ENCODE results near the gene GNAQ. TPM values are rescaled to one million over a fixed set of nuclear protein-coding genes. Genes with fewer than 3 reads are reported as not detected.
"Not testable (repeated sequence)": the region's sequence is repeated elsewhere in the genome, so short reads cannot be mapped to it uniquely, and the experiment has no call there.

The GNAQ gene
- polyA plus RNA-seq, 3 donors: 8.3 to 51.0 (median 9.6) TPM

DNA sequence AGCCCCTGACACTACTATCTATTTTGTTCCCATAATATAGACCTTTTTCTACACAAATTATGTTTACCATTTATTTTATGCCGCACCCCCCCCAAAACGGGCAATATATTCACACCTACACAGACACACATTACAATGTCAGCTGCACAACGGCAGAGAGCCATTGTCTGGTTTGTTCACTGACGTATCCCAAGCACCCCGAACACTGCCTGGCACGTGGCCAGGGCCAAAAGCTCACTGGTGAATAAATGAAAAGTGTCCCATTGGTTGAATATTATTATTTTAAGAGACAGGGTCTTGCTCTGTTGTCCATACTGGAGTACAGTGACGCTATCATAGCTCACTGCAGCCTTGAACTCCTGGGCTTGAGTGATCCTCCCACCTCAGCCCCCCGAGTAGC is 150.5 kb downstream of the GNAQ start:
- TF ChIP-seq, protein P1, sequence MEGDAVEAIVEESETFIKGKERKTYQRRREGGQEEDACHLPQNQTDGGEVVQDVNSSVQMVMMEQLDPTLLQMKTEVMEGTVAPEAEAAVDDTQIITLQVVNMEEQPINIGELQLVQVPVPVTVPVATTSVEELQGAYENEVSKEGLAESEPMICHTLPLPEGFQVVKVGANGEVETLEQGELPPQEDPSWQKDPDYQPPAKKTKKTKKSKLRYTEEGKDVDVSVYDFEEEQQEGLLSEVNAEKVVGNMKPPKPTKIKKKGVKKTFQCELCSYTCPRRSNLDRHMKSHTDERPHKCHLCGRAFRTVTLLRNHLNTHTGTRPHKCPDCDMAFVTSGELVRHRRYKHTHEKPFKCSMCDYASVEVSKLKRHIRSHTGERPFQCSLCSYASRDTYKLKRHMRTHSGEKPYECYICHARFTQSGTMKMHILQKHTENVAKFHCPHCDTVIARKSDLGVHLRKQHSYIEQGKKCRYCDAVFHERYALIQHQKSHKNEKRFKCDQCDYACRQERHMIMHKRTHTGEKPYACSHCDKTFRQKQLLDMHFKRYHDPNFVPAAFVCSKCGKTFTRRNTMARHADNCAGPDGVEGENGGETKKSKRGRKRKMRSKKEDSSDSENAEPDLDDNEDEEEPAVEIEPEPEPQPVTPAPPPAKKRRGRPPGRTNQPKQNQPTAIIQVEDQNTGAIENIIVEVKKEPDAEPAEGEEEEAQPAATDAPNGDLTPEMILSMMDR (IDR thresholded peaks at IDR 0.05): no peak
- H3K4me1 Mint-ChIP-seq: peaks cover 38% of the 10 kb centered on the region

DNA sequence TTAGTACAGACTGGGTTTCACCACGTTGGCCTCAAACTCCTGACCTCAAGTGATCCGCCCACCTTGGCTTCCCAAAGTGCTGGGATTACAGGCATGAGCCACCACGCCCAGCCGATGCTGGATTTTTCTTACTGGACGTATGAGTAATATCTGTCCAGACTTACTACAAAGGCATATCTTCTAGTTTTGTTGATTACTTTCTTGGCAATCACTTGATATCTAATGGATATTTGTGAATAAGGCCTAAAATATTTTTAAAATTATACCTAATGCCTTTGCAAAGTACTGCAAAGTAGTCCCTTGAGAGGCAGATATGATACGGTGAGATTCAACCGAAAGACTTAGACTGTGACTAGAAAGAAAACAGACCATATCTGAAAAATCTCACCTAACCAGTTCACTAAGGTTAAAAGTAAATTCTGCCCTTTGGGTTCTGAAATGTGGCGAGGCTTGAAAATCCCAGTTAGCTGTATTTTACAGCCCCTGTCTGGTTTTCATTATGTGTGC is 152.1 kb downstream of the GNAQ start:
- Histone ChIP-seq H3K27me3 (ENCODE audit: control insufficient read depth in 2 of 2, insufficient read depth in 2 of 2, low read length in 2 of 2) (no peaks in the 10 kb centered on the region), H3K27ac (ENCODE audit: low read depth in 1 of 2, low read length in 2 of 2) (peak overlapping the region; percentile 18 to 44), H3K9me3 (replicated peaks in 1 of 2; ENCODE audit: control insufficient read depth in 1 of 2, insufficient read depth in 1 of 2, low read length in 2 of 2) (no peaks in the 10 kb centered on the region), H4K20me1 (ENCODE audit: insufficient read depth, low read length) (peaks cover 99% of the 10 kb centered on the region), H3K36me3 (replicated peaks in 1 of 2; ENCODE audit: control insufficient read depth in 1 of 2, insufficient read depth in 2 of 2, low read length in 2 of 2) (peaks cover 0 to 19% of the 10 kb centered on the region in 2 donors), H3K4me3 (replicated peaks in 1 of 3; ENCODE audit: low read depth in 2 of 3, low read length in 3 of 3) (no peak overlapping the region), H3K4me2 (replicated peaks; ENCODE audit: extremely low read depth, low read length, poor library complexity, severe bottlenecking) (no peak overlapping the region), H3K79me2 (ENCODE audit: insufficient read depth, low read length) (peaks cover 91% of the 10 kb centered on the region), H2AFZ (ENCODE audit: insufficient read depth, low read depth, low read length, poor library complexity, severe bottlenecking) (no peak overlapping the region), H3K9ac (ENCODE audit: insufficient read depth, low read length, poor library complexity, severe bottlenecking) (no peak overlapping the region), H3K4me1 (ENCODE audit: control insufficient read depth in 1 of 2, insufficient read depth in 2 of 2, low read length in 2 of 2) (peaks cover 0 to 9% of the 10 kb centered on the region in 2 donors)
- Mint-ChIP-seq H3K36me3 (peaks cover 18 to 28% of the 10 kb centered on the region in 2 donors), H3K27me3 (ENCODE audit: low read depth in 3 of 3) (no peaks in the 10 kb centered on the region), H3K27ac (peak overlapping the region in 3 of 7 donors; percentile 35 to 75 (median 50)), H3K4me3 (no peak overlapping the region), H3K4me1 (peaks cover 27% of the 10 kb centered on the region), H3K9me3 (no peaks in the 10 kb centered on the region)
- TF ChIP-seq, protein P1 (IDR thresholded peaks at IDR 0.05): no peak
- intact Hi-C loops (cut with micrococcal nuclease): no loop called here
- 64% methylated on average over 4 of the region's 8 CpGs for WGBS (ENCODE audit: insufficient coverage)
- DNase-seq: no peak

More for the DNA sequence above, 150.5 kb downstream of the GNAQ start:
- H3K36me3 Mint-ChIP-seq: peaks cover 14 to 32% of the 10 kb centered on the region in 2 donors
- peak overlapping the region in 3 of 7 donors; percentile 12 to 64 (median 31) for H3K27ac Mint-ChIP-seq
- DNase-seq: no peak
- no peak overlapping the region for H3K9ac ChIP-seq (ENCODE audit: insufficient read depth, low read length, poor library complexity, severe bottlenecking)
- H2AFZ ChIP-seq (ENCODE audit: insufficient read depth, low read depth, low read length, poor library complexity, severe bottlenecking): no peak overlapping the region
- peak overlapping the region in 1 of 2 donors; percentile 9 for H3K27ac ChIP-seq (ENCODE audit: low read depth in 1 of 2, low read length in 2 of 2)
- no peak overlapping the region for H3K4me2 ChIP-seq (replicated peaks; ENCODE audit: extremely low read depth, low read length, poor library complexity, severe bottlenecking)
- no peaks in the 10 kb centered on the region for H3K27me3 Mint-ChIP-seq (ENCODE audit: low read depth in 3 of 3)
- H3K9me3 Mint-ChIP-seq: no peaks in the 10 kb centered on the region
- no peak overlapping the region for H3K4me3 Mint-ChIP-seq
- peaks cover 99% of the 10 kb centered on the region for H4K20me1 ChIP-seq (ENCODE audit: insufficient read depth, low read length)
- no peaks in the 10 kb centered on the region for H3K9me3 ChIP-seq (replicated peaks in 1 of 2; ENCODE audit: control insufficient read depth in 1 of 2, insufficient read depth in 1 of 2, low read length in 2 of 2)
- H3K36me3 ChIP-seq (replicated peaks in 1 of 2; ENCODE audit: control insufficient read depth in 1 of 2, insufficient read depth in 2 of 2, low read length in 2 of 2): peaks cover 0 to 6% of the 10 kb centered on the region in 2 donors
- H3K79me2 ChIP-seq (ENCODE audit: insufficient read depth, low read length): peaks cover 91% of the 10 kb centered on the region
- intact Hi-C loops (cut with micrococcal nuclease): no loop called here
- no peak overlapping the region for H3K4me3 ChIP-seq (replicated peaks in 1 of 3; ENCODE audit: low read depth in 2 of 3, low read length in 3 of 3)
- H3K4me1 ChIP-seq (ENCODE audit: control insufficient read depth in 1 of 2, insufficient read depth in 2 of 2, low read length in 2 of 2): peaks cover 0 to 9% of the 10 kb centered on the region in 2 donors
- WGBS (ENCODE audit: insufficient coverage): 91% methylated on average over 8 of the region's 8 CpGs
- H3K27me3 ChIP-seq (ENCODE audit: control insufficient read depth in 2 of 2, insufficient read depth in 2 of 2, low read length in 2 of 2): no peaks in the 10 kb centered on the region

DNA sequence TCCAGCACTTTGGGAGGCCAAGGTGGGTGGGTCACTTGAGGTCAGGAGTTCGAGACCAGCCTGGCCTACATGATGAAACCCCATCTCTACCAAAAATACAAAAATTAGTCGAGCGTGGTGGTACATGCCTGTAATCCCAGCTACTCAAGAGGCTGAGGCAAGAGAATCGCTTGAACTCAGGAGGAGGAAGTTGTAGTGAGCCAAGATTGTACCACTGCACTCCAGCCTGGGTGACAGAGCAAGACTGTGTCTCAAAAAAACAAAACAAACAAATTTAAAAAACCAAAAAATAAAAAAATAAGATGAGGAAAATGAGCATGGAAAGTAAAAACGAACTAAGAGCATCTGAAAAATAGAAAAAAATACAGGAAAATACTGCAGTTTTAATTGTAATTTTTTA is 152.8 kb downstream of the GNAQ start:
- intact Hi-C loops (cut with micrococcal nuclease); H3K4me1 ChIP-seq (ENCODE audit: control insufficient read depth in 1 of 2, insufficient read depth in 2 of 2, low read length in 2 of 2); H3K9me3 Mint-ChIP-seq; H3K9me3 ChIP-seq (replicated peaks in 1 of 2; ENCODE audit: control insufficient read depth in 1 of 2, insufficient read depth in 1 of 2, low read length in 2 of 2); H3K9ac ChIP-seq (ENCODE audit: insufficient read depth, low read length, poor library complexity, severe bottlenecking); H3K4me2 ChIP-seq (replicated peaks; ENCODE audit: extremely low read depth, low read length, poor library complexity, severe bottlenecking); H3K4me3 Mint-ChIP-seq; H3K27me3 ChIP-seq (ENCODE audit: control insufficient read depth in 2 of 2, insufficient read depth in 2 of 2, low read length in 2 of 2); H3K27ac ChIP-seq (ENCODE audit: low read depth in 1 of 2, low read length in 2 of 2); H2AFZ ChIP-seq (ENCODE audit: insufficient read depth, low read depth, low read length, poor library complexity, severe bottlenecking); H3K4me3 ChIP-seq (replicated peaks in 1 of 3; ENCODE audit: low read depth in 2 of 3, low read length in 3 of 3); H3K27me3 Mint-ChIP-seq (ENCODE audit: low read depth in 3 of 3): not testable (repeated sequence)
- peak in 1 of 3 donors; percentile 9 for DNase-seq
- peaks cover 0 to 19% of the 10 kb centered on the region in 2 donors for H3K36me3 ChIP-seq (replicated peaks in 1 of 2; ENCODE audit: control insufficient read depth in 1 of 2, insufficient read depth in 2 of 2, low read length in 2 of 2)
- no CpG with 5 or more reads among the region's 5 CpGs for WGBS (ENCODE audit: insufficient coverage)
- peaks cover 17 to 27% of the 10 kb centered on the region in 2 donors for H3K36me3 Mint-ChIP-seq
- H3K27ac Mint-ChIP-seq: peak overlapping the region in 4 of 7 donors; percentile 43 to 79 (median 69)
- peaks cover 99% of the 10 kb centered on the region for H4K20me1 ChIP-seq (ENCODE audit: insufficient read depth, low read length)
- H3K79me2 ChIP-seq (ENCODE audit: insufficient read depth, low read length): peaks cover 91% of the 10 kb centered on the region
- H3K4me1 Mint-ChIP-seq: peaks cover 21% of the 10 kb centered on the region

Data from CD14-positive monocyte (primary cell).